Measurements from ENCODE around the gene RNF152. TPM values are rescaled to one million over a fixed set of nuclear protein-coding genes. Genes with fewer than 3 reads are reported as not detected.

RNF152 gene
- total and polyA plus RNA-seq, 2 of the 4 experiments (the other 2 are of a cell fraction): 7.5 to 18.5 TPM

DNA sequence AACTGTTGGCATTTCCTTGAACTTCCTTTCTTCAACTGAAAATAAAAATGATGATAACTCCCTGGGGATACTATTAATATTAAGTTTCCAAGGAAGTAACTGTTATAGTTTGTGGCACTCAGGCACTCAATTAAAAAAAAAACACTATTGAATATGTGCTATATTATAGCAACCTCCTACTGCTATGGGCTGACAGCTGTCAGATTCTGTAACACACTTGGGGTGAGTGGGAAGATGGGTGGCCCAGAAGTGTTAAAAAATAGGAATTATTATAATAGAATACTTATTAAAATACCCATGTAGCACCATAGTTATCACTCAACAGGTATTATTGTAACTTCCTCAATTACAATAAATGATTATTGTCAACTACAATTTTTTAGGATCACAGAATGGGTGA is 130.9 kb downstream of the RNF152 start:
- H2AFZ ChIP-seq (replicated peaks; ENCODE audit: low read length, poor library complexity): no peak overlapping the region
- H3K18ac ChIP-seq (ENCODE audit: low read depth, low read length): no peak overlapping the region
- no peaks in the 10 kb centered on the region for H3K9me1 ChIP-seq (ENCODE audit: insufficient read depth, low read length)
- ChIA-PET POLR2A (ENCODE audit: unreplicated experiment) (no interaction called here), CTCF (interaction anchor here (1.0 kb wide), 1 partner anchor 29 kb away, joined by 3 read pairs; no protein-coding TSS in a partner anchor)
- H2BK5ac ChIP-seq (ENCODE audit: low read depth, low read length, poor library complexity, severe bottlenecking): no peak overlapping the region
- no peak overlapping the region for H2AK9ac ChIP-seq (replicated peaks; ENCODE audit: low read depth, low read length, poor library complexity)
- no peaks in the 10 kb centered on the region for H3K36me3 ChIP-seq (ENCODE audit: control insufficient read depth, insufficient read depth, low read length)
- H3K27me3 ChIP-seq (ENCODE audit: control insufficient read depth, insufficient read depth, low read length): no peaks in the 10 kb centered on the region
- ATAC-seq (ENCODE audit: low read depth) (no peak), DNase-seq (no peak)
- H4K5ac ChIP-seq (ENCODE audit: low read depth, low read length): no peak overlapping the region
- dilution Hi-C loops (cut with HindIII; ENCODE audit: low sequenced_read_pairs, unreplicated experiment): no loop called here
- BruUV-seq (replicated peaks): no TSS peak
- H3K79me1 ChIP-seq (ENCODE audit: low read depth in 1 of 2, low read length in 2 of 2): no peaks in the 10 kb centered on the region
- TF ChIP-seq CHD1 (IDR thresholded peaks at IDR 0.05; ENCODE audit: low read depth, low read length) (no peak), BHLHE40 (IDR thresholded peaks at IDR 0.05; ENCODE audit: low read depth, low read length) (no peak), CEBPB (IDR thresholded peaks at IDR 0.05; ENCODE audit: low read depth, low read length) (no peak), RFX5 (IDR thresholded peaks at IDR 0.05; ENCODE audit: low read depth, low read length) (no peak), NFE2L2 (IDR thresholded peaks at IDR 0.05; ENCODE audit: low read depth, low read length) (no peak), RCOR1 (IDR thresholded peaks at IDR 0.05; ENCODE audit: insufficient replicate concordance, low read length) (no peak)
- TF ChIP-seq, protein P1, sequence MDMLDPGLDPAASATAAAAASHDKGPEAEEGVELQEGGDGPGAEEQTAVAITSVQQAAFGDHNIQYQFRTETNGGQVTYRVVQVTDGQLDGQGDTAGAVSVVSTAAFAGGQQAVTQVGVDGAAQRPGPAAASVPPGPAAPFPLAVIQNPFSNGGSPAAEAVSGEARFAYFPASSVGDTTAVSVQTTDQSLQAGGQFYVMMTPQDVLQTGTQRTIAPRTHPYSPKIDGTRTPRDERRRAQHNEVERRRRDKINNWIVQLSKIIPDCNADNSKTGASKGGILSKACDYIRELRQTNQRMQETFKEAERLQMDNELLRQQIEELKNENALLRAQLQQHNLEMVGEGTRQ (IDR thresholded peaks at IDR 0.05; ENCODE audit: low read depth, low read length): no peak
- TF ChIP-seq, protein P2, sequence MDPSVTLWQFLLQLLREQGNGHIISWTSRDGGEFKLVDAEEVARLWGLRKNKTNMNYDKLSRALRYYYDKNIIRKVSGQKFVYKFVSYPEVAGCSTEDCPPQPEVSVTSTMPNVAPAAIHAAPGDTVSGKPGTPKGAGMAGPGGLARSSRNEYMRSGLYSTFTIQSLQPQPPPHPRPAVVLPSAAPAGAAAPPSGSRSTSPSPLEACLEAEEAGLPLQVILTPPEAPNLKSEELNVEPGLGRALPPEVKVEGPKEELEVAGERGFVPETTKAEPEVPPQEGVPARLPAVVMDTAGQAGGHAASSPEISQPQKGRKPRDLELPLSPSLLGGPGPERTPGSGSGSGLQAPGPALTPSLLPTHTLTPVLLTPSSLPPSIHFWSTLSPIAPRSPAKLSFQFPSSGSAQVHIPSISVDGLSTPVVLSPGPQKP (IDR thresholded peaks at IDR 0.05; ENCODE audit: borderline replicate concordance, low read depth, low read length): no peak
- no peak overlapping the region for H2AK5ac ChIP-seq (ENCODE audit: low read depth, low read length)
- H2BK20ac ChIP-seq (ENCODE audit: low read depth, low read length): no peak overlapping the region
- H3K4me1 ChIP-seq (ENCODE audit: control insufficient read depth, insufficient read depth, low read length): peaks cover 7% of the 10 kb centered on the region; the same call in 1 of the 2 replicates
- no peak overlapping the region for H3K4me2 ChIP-seq (ENCODE audit: low read depth, low read length)
- no peaks in the 10 kb centered on the region for H3K9me3 ChIP-seq (ENCODE audit: control insufficient read depth, insufficient read depth, low read length)
- H3K23ac ChIP-seq (ENCODE audit: low read depth, low read length): no peak overlapping the region
- no peak overlapping the region for H3K9ac ChIP-seq (ENCODE audit: low read depth, low read length)
- intact Hi-C loops (cut with micrococcal nuclease): no loop called here
- no peak overlapping the region for H2BK15ac ChIP-seq (ENCODE audit: low read depth, low read length)
- in situ Hi-C loops (cut with MboI; ENCODE audit: low sequenced_read_pairs): no loop called here
- H3K4me3 ChIP-seq (ENCODE audit: insufficient read depth, low read depth, low read length): no peak overlapping the region
- H3K4ac ChIP-seq (ENCODE audit: low read depth, low read length): no peak overlapping the region
- no peak overlapping the region for H4K8ac ChIP-seq (ENCODE audit: low read depth in 2 of 2, low read length in 2 of 2)
- no peak overlapping the region for H2BK120ac ChIP-seq (ENCODE audit: low read depth, low read length)
- H3K14ac ChIP-seq (replicated peaks; ENCODE audit: low read depth, low read length): no peak overlapping the region
- no peak overlapping the region for H3K27ac ChIP-seq (ENCODE audit: insufficient read depth, low read length)
- no peak overlapping the region for H3K56ac ChIP-seq (ENCODE audit: extremely low read depth, insufficient read depth, low read length)
- H4K20me1 ChIP-seq (ENCODE audit: insufficient read depth, low read length): no peaks in the 10 kb centered on the region
- no peak overlapping the region for H4K91ac ChIP-seq (ENCODE audit: insufficient read depth, low read depth, low read length)

All from IMR-90 (cell line).